ENCODE measurements around the gene ARHGEF1. TPM values are rescaled to one million over a fixed set of nuclear protein-coding genes. Genes with fewer than 3 reads are reported as not detected.

The ARHGEF1 gene
- total RNA-seq, 1 experiment from 2014 or later = 69.5 TPM

GRCh38 chr19:41933693-41934426 is 50.9 kb downstream of the ARHGEF1 start:
- intact Hi-C loops (cut with micrococcal nuclease; ENCODE audit: unreplicated experiment) = loop anchor here (10.0 kb wide), 1 partner anchor 49 kb away; the partner anchor contains the start of gene ARHGEF1

More at GRCh38 chr19:41933693-41934426, 50.9 kb downstream of the ARHGEF1 start:
- no peak for DNase-seq (ENCODE audit: low read depth, low spot score)
- no peak overlapping the region for H3K27ac ChIP-seq (ENCODE audit: low read length)
- H3K4me1 ChIP-seq (ENCODE audit: control insufficient read depth, insufficient read depth, low read length) = no peaks in the 10 kb centered on the region; the same call in 1 of the 2 replicates
- no TSS peak for BruUV-seq (replicated peaks)
- H3K9me3 ChIP-seq (ENCODE audit: control insufficient read depth, insufficient read depth, low read depth, low read length) = no peaks in the 10 kb centered on the region
- in situ Hi-C loops (cut with HindIII; ENCODE audit: low pct_unique_long_range_greater_than_20kb, low sequenced_read_pairs) = no loop called here
- H3K27me3 ChIP-seq (ENCODE audit: control insufficient read depth, insufficient read depth, low read length) = peaks cover 3% of the 10 kb centered on the region; the same call in 1 of the 2 replicates
- H3K4me3 ChIP-seq (ENCODE audit: low read depth in 2 of 2, low read length in 2 of 2) = no peak overlapping the region
- no peaks in the 10 kb centered on the region for H3K36me3 ChIP-seq (ENCODE audit: control insufficient read depth, insufficient read depth, low read length)
- ATAC-seq = 0 out of 2 replicates have a peak, but pooled peaks have one; percentile 3
- CTCF ChIA-PET = interaction anchor here (0.6 to 0.7 kb wide), 3 partner anchors 9 to 91 kb away, joined by 3 to 5 read pairs (median 4); no protein-coding TSS in a partner anchor
- TF ChIP-seq SIN3A (IDR thresholded peaks at IDR 0.05; ENCODE audit: borderline replicate concordance, insufficient read depth, low read depth, low read length) (no peak), POLR2AphosphoS5 (IDR thresholded peaks at IDR 0.05; ENCODE audit: low read depth, low read length) (no peak), TCF7L2 (IDR thresholded peaks at IDR 0.05; ENCODE audit: low read depth, low read length) (no peak), REST (IDR thresholded peaks at IDR 0.05; ENCODE audit: insufficient read depth in 1 of 2, low read depth in 2 of 2, low read length in 1 of 2) (no peak), CTCF (IDR thresholded peaks at IDR 0.05) (no peak)
- POLR2A ChIA-PET = no interaction called here

Measured in Panc1 (cell line).